Measurements from ENCODE around the gene KPTN.
A peak's percentile ranks its signal among the peaks of the same experiment; 100 is the strongest.

Gene KPTN

GRCh38 chr19:47438793-47439220 is 45.2 kb downstream of the KPTN start:
- Histone ChIP-seq H3K4me3 (ENCODE audit: insufficient read length, low read depth) (no peak overlapping the region), H3K27me3 (ENCODE audit: insufficient read depth, insufficient read length) (no peaks in the 10 kb centered on the region), H3K4me1 (ENCODE audit: insufficient read depth, insufficient read length) (no peaks in the 10 kb centered on the region), H3K9me3 (ENCODE audit: insufficient read depth, low read length) (no peaks in the 10 kb centered on the region), H3K36me3 (ENCODE audit: insufficient read depth, insufficient read length, low read length) (no peaks in the 10 kb centered on the region), H3K9ac (ENCODE audit: insufficient read length, low read depth) (no peak overlapping the region)
- TF ChIP-seq ZNF274 (IDR thresholded peaks at IDR 0.05; ENCODE audit: low read depth, low read length): no peak
- TF ChIP-seq YY1 (IDR thresholded peaks at IDR 0.05; ENCODE audit: insufficient read depth, insufficient read length): no peak
- TF ChIP-seq SUZ12 (IDR thresholded peaks at IDR 0.05; ENCODE audit: extremely low read depth, insufficient read depth, insufficient read length): no peak
- DNase-seq (ENCODE audit: low read depth, low spot score): no peak

GRCh38 chr19:47437500-47437899 is 46.5 kb downstream of the KPTN start:
- no peaks in the 10 kb centered on the region for H3K36me3 ChIP-seq (ENCODE audit: insufficient read depth, insufficient read length, low read length)
- DNase-seq (ENCODE audit: low read depth, low spot score): no peak

DNA sequence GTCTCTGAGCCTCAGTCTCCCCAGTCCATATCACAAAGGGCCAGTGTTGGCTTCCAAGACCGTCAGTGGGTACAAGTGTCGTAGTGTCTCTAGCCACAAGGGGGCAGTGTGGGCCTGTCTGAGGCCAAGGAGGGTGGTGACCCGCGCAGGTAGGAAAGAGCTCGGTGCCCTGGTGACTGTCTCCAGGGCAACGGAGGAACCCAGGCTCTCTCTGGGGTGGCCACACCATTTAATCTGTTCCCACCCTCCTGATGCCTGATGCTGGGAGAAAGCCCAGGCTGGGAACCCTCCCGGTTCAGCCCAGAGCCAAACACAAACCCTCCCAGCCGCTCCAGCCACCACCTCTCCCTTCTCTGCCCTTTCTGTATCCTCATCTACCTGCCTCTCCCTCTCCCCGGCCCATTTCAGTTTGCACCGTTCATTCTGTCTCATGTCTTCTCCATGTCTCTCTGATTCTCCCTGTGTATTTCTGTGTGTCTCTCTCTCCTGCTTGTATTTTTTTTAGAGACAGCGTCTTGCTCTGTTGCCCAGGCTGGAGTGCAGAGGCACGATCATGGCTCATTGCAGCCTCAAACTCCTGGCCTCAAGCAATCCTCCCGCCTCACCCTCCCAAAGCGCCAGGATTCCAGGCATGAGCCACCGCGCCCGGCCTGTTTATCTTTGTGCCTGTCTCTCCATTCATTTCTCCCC is 47.2 kb downstream of the KPTN start:
- no peaks in the 10 kb centered on the region for H3K36me3 ChIP-seq (ENCODE audit: insufficient read depth, insufficient read length, low read length)
- no peak overlapping the region for H3K4me3 ChIP-seq (ENCODE audit: insufficient read length, low read depth)
- no peak overlapping the region for H3K9ac ChIP-seq (ENCODE audit: insufficient read length, low read depth)
- H3K27me3 ChIP-seq (ENCODE audit: insufficient read depth, insufficient read length): no peaks in the 10 kb centered on the region
- no peaks in the 10 kb centered on the region for H3K4me1 ChIP-seq (ENCODE audit: insufficient read depth, insufficient read length)
- H3K9me3 ChIP-seq (ENCODE audit: insufficient read depth, low read length): 0 out of 2 replicates have a peak, but pooled peaks cover 7% of the 10 kb centered on the region
- no peak for TF ChIP-seq YY1 (IDR thresholded peaks at IDR 0.05; ENCODE audit: insufficient read depth, insufficient read length)
- no peak for TF ChIP-seq ZNF274 (IDR thresholded peaks at IDR 0.05; ENCODE audit: low read depth, low read length)
- TF ChIP-seq SUZ12 (IDR thresholded peaks at IDR 0.05; ENCODE audit: extremely low read depth, insufficient read depth, insufficient read length): no peak
- DNase-seq (ENCODE audit: low read depth, low spot score): no peak

More at GRCh38 chr19:47437500-47437899, 46.5 kb downstream of the KPTN start:
- H3K9me3 ChIP-seq (ENCODE audit: insufficient read depth, low read length): 0 out of 2 replicates have a peak, but pooled peaks cover 7% of the 10 kb centered on the region
- no peak overlapping the region for H3K4me3 ChIP-seq (ENCODE audit: insufficient read length, low read depth)
- H3K4me1 ChIP-seq (ENCODE audit: insufficient read depth, insufficient read length): no peaks in the 10 kb centered on the region
- H3K27me3 ChIP-seq (ENCODE audit: insufficient read depth, insufficient read length): no peaks in the 10 kb centered on the region
- TF ChIP-seq SUZ12 (IDR thresholded peaks at IDR 0.05; ENCODE audit: extremely low read depth, insufficient read depth, insufficient read length): no peak
- TF ChIP-seq YY1 (IDR thresholded peaks at IDR 0.05; ENCODE audit: insufficient read depth, insufficient read length): no peak
- TF ChIP-seq ZNF274 (IDR thresholded peaks at IDR 0.05; ENCODE audit: low read depth, low read length): no peak
- H3K9ac ChIP-seq (ENCODE audit: insufficient read length, low read depth): no peak overlapping the region

- no peaks in the 10 kb centered on the region for H3K4me1 ChIP-seq (ENCODE audit: insufficient read depth, insufficient read length)
- no peak for TF ChIP-seq YY1 (IDR thresholded peaks at IDR 0.05; ENCODE audit: insufficient read depth, insufficient read length)
- TF ChIP-seq SUZ12 (IDR thresholded peaks at IDR 0.05; ENCODE audit: extremely low read depth, insufficient read depth, insufficient read length): no peak
- no peak for TF ChIP-seq ZNF274 (IDR thresholded peaks at IDR 0.05; ENCODE audit: low read depth, low read length)
- no peak for DNase-seq (ENCODE audit: low read depth, low spot score)
- H3K27me3 ChIP-seq (ENCODE audit: insufficient read depth, insufficient read length): no peaks in the 10 kb centered on the region
- no peak overlapping the region for H3K9ac ChIP-seq (ENCODE audit: insufficient read length, low read depth)
- 0 out of 2 replicates have a peak, but pooled peaks cover 7% of the 10 kb centered on the region for H3K9me3 ChIP-seq (ENCODE audit: insufficient read depth, low read length)
- H3K4me3 ChIP-seq (ENCODE audit: insufficient read length, low read depth): no peak overlapping the region
- no peaks in the 10 kb centered on the region for H3K36me3 ChIP-seq (ENCODE audit: insufficient read depth, insufficient read length, low read length)
These were observed 48.1 kb downstream of the KPTN start for GRCh38 chr19:47435883-47436417.

DNA sequence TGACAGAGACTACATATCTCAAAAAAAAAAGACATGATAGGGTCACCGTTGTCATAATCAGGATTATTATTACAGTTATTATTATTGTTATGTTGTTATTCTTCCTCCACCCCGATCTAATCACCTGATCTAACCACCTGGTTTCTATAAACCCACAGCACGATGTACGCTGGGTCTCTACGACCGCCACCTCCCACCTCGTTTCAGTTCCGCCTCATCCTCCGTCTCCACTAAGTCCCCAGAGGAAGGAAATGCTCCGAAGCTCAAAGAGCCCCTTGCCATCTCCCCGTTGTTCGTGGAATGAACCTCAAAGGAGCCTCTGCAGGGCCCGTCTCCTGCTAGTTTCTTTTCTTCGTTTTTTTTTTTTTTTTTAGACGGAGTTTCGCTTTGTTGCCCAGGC is 48.8 kb downstream of the KPTN start:
- no peaks in the 10 kb centered on the region for H3K4me1 ChIP-seq (ENCODE audit: insufficient read depth, insufficient read length)
- H3K27me3 ChIP-seq (ENCODE audit: insufficient read depth, insufficient read length): peaks cover 4% of the 10 kb centered on the region
- no peak for DNase-seq (ENCODE audit: low read depth, low spot score)
- TF ChIP-seq SUZ12 (IDR thresholded peaks at IDR 0.05; ENCODE audit: extremely low read depth, insufficient read depth, insufficient read length) (no peak), YY1 (IDR thresholded peaks at IDR 0.05; ENCODE audit: insufficient read depth, insufficient read length) (no peak), ZNF274 (IDR thresholded peaks at IDR 0.05; ENCODE audit: low read depth, low read length) (no peak)
- 0 out of 2 replicates have a peak, but pooled peaks cover 7% of the 10 kb centered on the region for H3K9me3 ChIP-seq (ENCODE audit: insufficient read depth, low read length)
- no peaks in the 10 kb centered on the region for H3K36me3 ChIP-seq (ENCODE audit: insufficient read depth, insufficient read length, low read length)
- H3K4me3 ChIP-seq (ENCODE audit: insufficient read length, low read depth): no peak overlapping the region
- no peak overlapping the region for H3K9ac ChIP-seq (ENCODE audit: insufficient read length, low read depth)

DNA sequence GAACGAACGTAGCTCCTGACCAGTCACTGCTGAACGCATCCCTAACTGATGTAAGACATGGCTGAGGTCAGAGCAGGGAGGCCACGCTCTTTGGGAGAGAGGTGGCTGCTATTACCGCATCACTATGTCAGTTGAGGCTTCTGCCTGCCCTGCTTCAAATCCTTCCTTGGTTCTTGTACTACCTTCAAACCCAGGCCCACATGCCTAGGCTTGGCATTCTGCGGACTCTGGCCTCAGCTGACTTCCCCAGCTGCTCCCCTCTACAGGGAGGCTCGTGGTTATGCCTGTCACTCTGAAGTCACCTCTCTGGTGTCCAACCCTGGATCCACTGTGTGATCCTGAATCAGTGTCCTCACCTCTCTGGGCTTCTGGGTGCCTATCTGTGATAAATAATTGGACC is 49.9 kb downstream of the KPTN start:
- DNase-seq (ENCODE audit: low read depth, low spot score): no peak
- Histone ChIP-seq H3K9ac (ENCODE audit: insufficient read length, low read depth) (peak overlapping the region; percentile 8), H3K27me3 (ENCODE audit: insufficient read depth, insufficient read length) (peaks cover 7% of the 10 kb centered on the region), H3K4me1 (ENCODE audit: insufficient read depth, insufficient read length) (peaks cover under 1% of the 10 kb centered on the region), H3K4me3 (ENCODE audit: insufficient read length, low read depth) (no peak overlapping the region), H3K36me3 (ENCODE audit: insufficient read depth, insufficient read length, low read length) (no peaks in the 10 kb centered on the region), H3K9me3 (ENCODE audit: insufficient read depth, low read length) (0 out of 2 replicates have a peak, but pooled peaks cover 7% of the 10 kb centered on the region)
- TF ChIP-seq YY1 (IDR thresholded peaks at IDR 0.05; ENCODE audit: insufficient read depth, insufficient read length) (no peak), SUZ12 (IDR thresholded peaks at IDR 0.05; ENCODE audit: extremely low read depth, insufficient read depth, insufficient read length) (no peak), ZNF274 (IDR thresholded peaks at IDR 0.05; ENCODE audit: low read depth, low read length) (no peak)

DNA sequence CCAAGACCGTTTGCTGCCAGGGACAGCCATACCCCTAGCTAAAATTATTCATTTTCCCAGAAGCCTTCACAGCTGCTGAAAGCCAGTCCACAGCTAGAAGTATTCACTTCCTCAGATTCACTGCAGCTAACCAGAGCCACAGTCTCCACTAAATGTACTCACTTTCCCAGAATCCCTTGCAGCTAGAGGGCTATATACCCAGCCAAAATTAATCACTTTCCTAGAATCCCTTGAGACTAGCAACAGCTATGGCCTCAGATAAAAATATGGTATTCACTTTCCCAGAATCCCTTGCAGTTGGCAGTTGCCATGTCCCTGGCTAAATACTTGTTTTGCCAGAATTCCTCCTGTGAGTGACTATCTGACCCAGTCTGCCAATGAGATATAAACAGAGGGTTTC is 50.9 kb downstream of the KPTN start:
- peaks cover 9% of the 10 kb centered on the region for H3K27me3 ChIP-seq (ENCODE audit: insufficient read depth, insufficient read length)
- peaks cover 3% of the 10 kb centered on the region for H3K4me1 ChIP-seq (ENCODE audit: insufficient read depth, insufficient read length)
- no peak overlapping the region for H3K4me3 ChIP-seq (ENCODE audit: insufficient read length, low read depth)
- no peak for DNase-seq (ENCODE audit: low read depth, low spot score)
- 0 out of 2 replicates have a peak, but pooled peaks cover 7% of the 10 kb centered on the region for H3K9me3 ChIP-seq (ENCODE audit: insufficient read depth, low read length)
- no peak overlapping the region for H3K9ac ChIP-seq (ENCODE audit: insufficient read length, low read depth)
- no peak for TF ChIP-seq YY1 (IDR thresholded peaks at IDR 0.05; ENCODE audit: insufficient read depth, insufficient read length)
- no peak for TF ChIP-seq ZNF274 (IDR thresholded peaks at IDR 0.05; ENCODE audit: low read depth, low read length)
- TF ChIP-seq SUZ12 (IDR thresholded peaks at IDR 0.05; ENCODE audit: extremely low read depth, insufficient read depth, insufficient read length): no peak
- no peaks in the 10 kb centered on the region for H3K36me3 ChIP-seq (ENCODE audit: insufficient read depth, insufficient read length, low read length)
